ENCODE data around the gene NOXRED1. TPM values are rescaled to one million over a fixed set of nuclear protein-coding genes. Genes with fewer than 3 reads are reported as not detected.

Gene NOXRED1
- total RNA-seq, 1 experiment from 2014 or later, result 1.2 TPM

- no peak for DNase-seq
- intact Hi-C loops (cut with micrococcal nuclease; ENCODE audit: unreplicated experiment), result no loop called here
- CTCF ChIA-PET, result no interaction called here
- no peak for TF ChIP-seq CTCF (IDR thresholded peaks at IDR 0.05; ENCODE audit: unreplicated experiment)
- Mint-ChIP-seq H3K36me3 (ENCODE audit: insufficient read depth, unreplicated experiment) (no peaks in the 10 kb centered on the region), H3K4me1 (ENCODE audit: low read depth, unreplicated experiment) (no peaks in the 10 kb centered on the region), H3K4me3 (ENCODE audit: low read depth, unreplicated experiment) (no peak overlapping the region), H3K27me3 (ENCODE audit: unreplicated experiment) (no peaks in the 10 kb centered on the region), H3K9me3 (ENCODE audit: low read depth, unreplicated experiment) (no peaks in the 10 kb centered on the region), H3K27ac (ENCODE audit: unreplicated experiment) (no peak overlapping the region)
- no TSS peak for BruUV-seq (replicated peaks)
These were observed 23.1 kb downstream of the NOXRED1 start for GRCh38 chr14:77400216-77400615.

- BruUV-seq (replicated peaks), result no TSS peak
- TF ChIP-seq CTCF (IDR thresholded peaks at IDR 0.05; ENCODE audit: unreplicated experiment), result no peak
- CTCF ChIA-PET, result no interaction called here
- no peaks in the 10 kb centered on the region for H3K27me3 Mint-ChIP-seq (ENCODE audit: unreplicated experiment)
- intact Hi-C loops (cut with micrococcal nuclease; ENCODE audit: unreplicated experiment), result no loop called here
- no peaks in the 10 kb centered on the region for H3K36me3 Mint-ChIP-seq (ENCODE audit: insufficient read depth, unreplicated experiment)
- no peaks in the 10 kb centered on the region for H3K4me1 Mint-ChIP-seq (ENCODE audit: low read depth, unreplicated experiment)
- no peaks in the 10 kb centered on the region for H3K9me3 Mint-ChIP-seq (ENCODE audit: low read depth, unreplicated experiment)
- no peak overlapping the region for H3K4me3 Mint-ChIP-seq (ENCODE audit: low read depth, unreplicated experiment)
- H3K27ac Mint-ChIP-seq (ENCODE audit: unreplicated experiment), result no peak overlapping the region
- DNase-seq, result no peak
These were observed 33.1 kb downstream of the NOXRED1 start for GRCh38 chr14:77390188-77390587.

- CTCF ChIA-PET, result no interaction called here
- Mint-ChIP-seq H3K4me1 (ENCODE audit: low read depth, unreplicated experiment) (peaks cover 13% of the 10 kb centered on the region), H3K27ac (ENCODE audit: unreplicated experiment) (no peak overlapping the region), H3K36me3 (ENCODE audit: insufficient read depth, unreplicated experiment) (peaks cover 10% of the 10 kb centered on the region), H3K9me3 (ENCODE audit: low read depth, unreplicated experiment) (no peaks in the 10 kb centered on the region), H3K27me3 (ENCODE audit: unreplicated experiment) (peaks cover 10% of the 10 kb centered on the region), H3K4me3 (ENCODE audit: low read depth, unreplicated experiment) (no peak overlapping the region)
- TF ChIP-seq CTCF (IDR thresholded peaks at IDR 0.05; ENCODE audit: unreplicated experiment), result no peak
- intact Hi-C loops (cut with micrococcal nuclease; ENCODE audit: unreplicated experiment), result no loop called here
- no peak for DNase-seq
- no TSS peak for BruUV-seq (replicated peaks)
These were observed 44.6 kb downstream of the NOXRED1 start for GRCh38 chr14:77378701-77379100.

GRCh38 chr14:77377502-77377844 lies 45.9 kb downstream of the NOXRED1 start:
- Mint-ChIP-seq H3K4me1 (ENCODE audit: low read depth, unreplicated experiment) (peaks cover 13% of the 10 kb centered on the region), H3K9me3 (ENCODE audit: low read depth, unreplicated experiment) (no peaks in the 10 kb centered on the region), H3K27ac (ENCODE audit: unreplicated experiment) (no peak overlapping the region), H3K4me3 (ENCODE audit: low read depth, unreplicated experiment) (no peak overlapping the region), H3K27me3 (ENCODE audit: unreplicated experiment) (peaks cover 10% of the 10 kb centered on the region), H3K36me3 (ENCODE audit: insufficient read depth, unreplicated experiment) (peaks cover 10% of the 10 kb centered on the region)
- no peak for DNase-seq
- intact Hi-C loops (cut with micrococcal nuclease; ENCODE audit: unreplicated experiment), result no loop called here
- TF ChIP-seq CTCF (IDR thresholded peaks at IDR 0.05; ENCODE audit: unreplicated experiment), result no peak
- BruUV-seq (replicated peaks), result no TSS peak
- CTCF ChIA-PET, result interaction anchor here (0.5 to 1.8 kb wide), 5 partner anchors 56 to 861 kb away, joined by 3 to 8 read pairs (median 3); partner anchors contain the start of gene GSTZ1

Measured in Calu3 (cell line).